NCI-H460 (cell line): ENCODE measurements around the gene CPNE5. TPM values are rescaled to one million over a fixed set of nuclear protein-coding genes. Genes with fewer than 3 reads are reported as not detected.

ENCODE experiments used
- DNase-seq: peaks from one replicate; pipeline ENCODE4 v3.0.0-alpha.2; 2016; ENCODE audit warnings: low read depth; ENCODE audit errors: extremely low read depth
- total RNA-seq: library from RNA; depleted of rRNA; stranded (reverse); fragments of >200 nt; shearing (Covaris generic); gene quantifications from 2 replicates; pipeline ENCODE4 v1.2.3, GENCODE V29; 2014

Gene CPNE5
- total RNA-seq, 1 experiment from 2014 or later: 0.07 TPM

GRCh38 chr6:36837022-36837339, 2.3 kb downstream of the CPNE5 start:
- DNase-seq: no peak

- no peak for DNase-seq
Measured at GRCh38 chr6:36836111-36837021, 2.9 kb downstream of the CPNE5 start.

- no peak for DNase-seq
Measured at GRCh38 chr6:36834576-36835341, 4.5 kb downstream of the CPNE5 start.

GRCh38 chr6:36833182-36833789, 6.0 kb downstream of the CPNE5 start:
- DNase-seq: no peak

GRCh38 chr6:36832313-36832712, 6.9 kb downstream of the CPNE5 start:
- no peak for DNase-seq

GRCh38 chr6:36830577-36830976, 8.7 kb downstream of the CPNE5 start:
- DNase-seq: no peak

GRCh38 chr6:36829919-36830544, 9.2 kb downstream of the CPNE5 start:
- DNase-seq: no peak

GRCh38 chr6:36827261-36828079, 11.8 kb downstream of the CPNE5 start:
- no peak for DNase-seq

GRCh38 chr6:36826520-36827227, 12.6 kb downstream of the CPNE5 start:
- no peak for DNase-seq

GRCh38 chr6:36825994-36826393, 13.2 kb downstream of the CPNE5 start:
- no peak for DNase-seq

- no peak for DNase-seq
Measured at GRCh38 chr6:36825452-36825851, 13.8 kb downstream of the CPNE5 start.

GRCh38 chr6:36824253-36824652, 15.0 kb downstream of the CPNE5 start:
- no peak for DNase-seq

- no peak for DNase-seq
Measured at GRCh38 chr6:36823421-36824096, 15.7 kb downstream of the CPNE5 start.

- DNase-seq: no peak
Measured at GRCh38 chr6:36822506-36823269, 16.6 kb downstream of the CPNE5 start.

- DNase-seq: no peak
Measured at GRCh38 chr6:36821581-36822335, 17.5 kb downstream of the CPNE5 start.

GRCh38 chr6:36820700-36821580, 18.3 kb downstream of the CPNE5 start:
- no peak for DNase-seq

GRCh38 chr6:36818756-36819155, 20.5 kb downstream of the CPNE5 start:
- DNase-seq: no peak
